HFF-Myc (cell line): ENCODE measurements around the gene CABS1.

Source experiments
- DNase-seq: peaks from one replicate; pipeline ENCODE4 v3.0.0-alpha.2; 2011; ENCODE audit warnings: low read depth; ENCODE audit errors: extremely low read depth
- H3K4me3 ChIP-seq: replicated peaks from 2 replicates; pipeline ENCODE4 v1.5.1; 2011; ENCODE audit warnings: low read depth, mild to moderate bottlenecking, control low read depth, low read length
- TF ChIP-seq, protein P1 (sequence below): IDR thresholded peaks from 2 replicates; pipeline ENCODE4 v1.5.1; 2012; ENCODE audit warnings: mild to moderate bottlenecking, low read depth, low read length, control low read depth; ENCODE audit errors: missing control alignments

CABS1 gene

DNA sequence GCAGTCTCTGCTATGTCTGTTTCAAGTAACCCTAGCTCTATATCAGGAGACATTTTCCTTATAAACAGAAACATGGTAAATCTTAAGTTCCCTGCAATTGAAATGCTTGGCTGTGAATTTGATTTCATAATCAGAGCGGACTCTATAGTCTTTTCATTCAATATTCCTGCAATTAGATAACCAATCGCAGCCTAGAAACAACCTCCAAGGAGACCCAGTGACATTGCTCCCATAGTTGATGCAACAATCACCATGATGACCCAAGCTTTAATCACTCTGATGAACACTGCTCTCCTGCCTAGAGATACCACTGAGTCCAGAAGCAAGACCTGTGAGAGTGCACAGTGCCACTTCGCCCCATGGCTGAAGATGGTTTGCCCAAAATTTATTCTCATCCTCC, at the start of gene CABS1:
CABS1 (plus strand) TSS at position 301 of the 400 bp plus-strand sequence; CDS start at position 360, 59 bp downstream.
- TF ChIP-seq, protein P1, sequence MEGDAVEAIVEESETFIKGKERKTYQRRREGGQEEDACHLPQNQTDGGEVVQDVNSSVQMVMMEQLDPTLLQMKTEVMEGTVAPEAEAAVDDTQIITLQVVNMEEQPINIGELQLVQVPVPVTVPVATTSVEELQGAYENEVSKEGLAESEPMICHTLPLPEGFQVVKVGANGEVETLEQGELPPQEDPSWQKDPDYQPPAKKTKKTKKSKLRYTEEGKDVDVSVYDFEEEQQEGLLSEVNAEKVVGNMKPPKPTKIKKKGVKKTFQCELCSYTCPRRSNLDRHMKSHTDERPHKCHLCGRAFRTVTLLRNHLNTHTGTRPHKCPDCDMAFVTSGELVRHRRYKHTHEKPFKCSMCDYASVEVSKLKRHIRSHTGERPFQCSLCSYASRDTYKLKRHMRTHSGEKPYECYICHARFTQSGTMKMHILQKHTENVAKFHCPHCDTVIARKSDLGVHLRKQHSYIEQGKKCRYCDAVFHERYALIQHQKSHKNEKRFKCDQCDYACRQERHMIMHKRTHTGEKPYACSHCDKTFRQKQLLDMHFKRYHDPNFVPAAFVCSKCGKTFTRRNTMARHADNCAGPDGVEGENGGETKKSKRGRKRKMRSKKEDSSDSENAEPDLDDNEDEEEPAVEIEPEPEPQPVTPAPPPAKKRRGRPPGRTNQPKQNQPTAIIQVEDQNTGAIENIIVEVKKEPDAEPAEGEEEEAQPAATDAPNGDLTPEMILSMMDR = no peak

DNA sequence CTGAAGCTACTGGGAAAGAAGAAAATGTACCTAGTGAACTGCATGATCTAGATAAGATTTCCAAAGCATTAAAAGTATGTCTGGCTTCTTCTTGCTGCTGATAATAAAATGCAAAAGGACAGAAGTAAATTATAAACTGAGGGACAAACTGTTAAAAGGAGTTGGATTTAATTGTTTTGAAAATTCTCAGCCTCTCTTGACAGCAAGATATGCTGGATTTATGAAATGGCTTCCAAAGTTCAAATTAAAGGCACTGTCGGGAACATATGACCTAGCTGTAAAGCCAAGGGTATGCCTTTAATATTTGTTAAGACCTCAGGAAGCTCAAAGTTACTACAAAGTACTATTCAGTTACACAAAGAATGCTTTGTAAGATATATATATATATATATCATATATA, 46.1 kb upstream of the CABS1 start:
- DNase-seq = no peak
- H3K4me3 ChIP-seq = no peak overlapping the region
- TF ChIP-seq, protein P1 = no peak

More for the DNA sequence above, at the start of gene CABS1:
- no peak for DNase-seq
- no peak within 1 kb of the TSS for H3K4me3 ChIP-seq

DNA sequence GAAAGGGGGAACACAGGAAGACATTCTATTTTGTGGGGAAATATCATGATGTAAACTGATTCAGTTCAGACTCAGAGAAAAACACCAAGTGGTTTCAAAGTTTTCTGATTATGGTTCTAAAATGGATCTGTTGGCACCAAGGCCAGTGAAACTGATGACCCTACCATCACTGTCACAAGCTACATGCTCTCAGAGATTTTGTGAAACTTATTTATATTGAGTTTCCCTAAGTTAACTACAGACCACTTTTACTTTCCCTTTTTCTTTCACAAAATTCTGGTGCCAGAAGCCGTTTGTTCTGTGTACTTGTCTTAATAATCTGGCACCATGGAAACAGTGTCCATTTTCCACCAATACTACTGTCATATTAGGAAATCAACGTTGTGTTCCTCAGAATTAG, 43.4 kb upstream of the CABS1 start:
- TF ChIP-seq, protein P1 = no peak
- H3K4me3 ChIP-seq = no peak overlapping the region
- no peak for DNase-seq

DNA sequence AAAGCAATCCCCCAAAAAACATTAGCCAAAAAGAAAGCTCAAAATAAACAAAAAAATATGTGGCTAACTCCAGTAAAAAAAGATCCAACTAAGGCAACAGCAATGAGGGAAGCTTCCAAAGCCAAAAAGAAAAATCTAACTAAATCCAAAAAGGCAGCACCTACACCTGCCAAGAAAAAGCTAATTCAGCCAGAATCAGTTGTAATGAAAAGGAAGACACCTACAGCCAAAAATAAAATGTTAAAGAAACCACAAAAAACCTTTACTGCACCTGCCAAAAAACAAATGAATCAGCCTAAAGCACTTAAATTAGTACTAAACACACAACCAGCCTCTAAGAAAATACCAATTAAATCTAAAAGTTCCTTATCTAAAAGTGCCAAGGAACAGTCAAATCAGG, 37.2 kb upstream of the CABS1 start:
- H3K4me3 ChIP-seq = no peak overlapping the region
- TF ChIP-seq, protein P1 = no peak
- DNase-seq = no peak

DNA sequence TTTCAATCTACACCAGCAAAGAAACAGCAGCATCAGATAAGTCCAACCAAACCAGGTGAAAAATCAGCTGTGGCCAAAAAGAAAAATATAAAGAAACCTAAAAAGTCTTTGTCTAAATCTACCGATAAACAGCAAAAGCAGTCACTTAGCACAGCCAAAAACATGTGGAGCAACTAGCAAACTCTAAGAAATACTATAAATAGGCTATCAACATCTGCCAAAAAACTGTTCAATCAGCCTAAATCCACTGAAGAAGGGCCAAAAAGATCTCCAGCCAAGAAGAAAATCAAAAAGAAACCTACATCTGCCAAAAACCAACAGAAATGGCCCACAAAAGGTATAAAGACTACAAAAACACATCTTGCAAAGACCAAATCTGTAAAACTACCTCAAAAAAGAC, 36.7 kb upstream of the CABS1 start:
- no peak for DNase-seq
- H3K4me3 ChIP-seq = no peak overlapping the region
- TF ChIP-seq, protein P1 = no peak

DNA sequence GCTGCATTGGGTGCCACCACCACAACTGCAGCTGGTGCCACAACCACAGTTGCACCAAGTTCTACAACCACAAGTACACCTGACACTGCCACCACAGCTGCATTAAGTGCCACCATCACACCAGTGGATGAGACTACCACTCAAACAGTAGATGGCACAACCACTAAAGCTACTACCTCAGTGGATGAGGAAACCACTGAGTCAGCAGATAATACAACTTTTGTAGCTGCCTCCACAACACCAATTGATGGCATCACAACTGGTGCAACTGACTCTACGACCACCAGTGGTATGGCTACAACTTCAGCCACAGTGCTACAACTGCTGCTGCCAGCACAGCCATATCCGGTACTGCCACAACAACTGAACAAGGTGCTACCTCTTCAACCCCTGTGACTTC, 35.1 kb upstream of the CABS1 start:
- H3K4me3 ChIP-seq = no peak overlapping the region
- no peak for DNase-seq
- TF ChIP-seq, protein P1 = no peak

DNA sequence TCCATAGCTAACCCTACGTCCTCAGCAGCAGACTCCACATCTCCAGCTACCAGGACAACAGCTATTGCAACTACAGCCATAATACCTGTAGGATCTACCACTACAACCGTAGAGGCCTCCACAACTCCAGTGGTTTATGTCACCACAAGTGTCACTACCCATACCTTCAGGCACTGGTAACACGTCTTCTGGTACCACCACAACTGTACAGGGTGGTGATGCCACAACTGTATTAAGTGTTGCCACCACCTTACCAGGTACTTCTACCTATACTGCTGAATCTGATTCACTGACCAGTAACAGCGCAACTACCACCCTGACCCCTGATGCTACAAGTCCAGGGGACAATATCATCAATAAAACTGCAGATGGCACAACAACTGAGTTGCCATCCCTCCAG, 34.6 kb upstream of the CABS1 start:
- TF ChIP-seq, protein P1 = no peak

More for the DNA sequence above, 34.6 kb upstream of the CABS1 start:
- DNase-seq = no peak
- no peak overlapping the region for H3K4me3 ChIP-seq
